ENCODE results near the gene GALC. TPM values are rescaled to one million over a fixed set of nuclear protein-coding genes. Genes with fewer than 3 reads are reported as not detected.

Gene GALC
- total and polyA plus RNA-seq, 9 of the 15 experiments (the other 6 are each of a cell fraction or from before 2014, with no cell fraction given), result 1.6 to 15.0 (median 7.3) TPM

DNA sequence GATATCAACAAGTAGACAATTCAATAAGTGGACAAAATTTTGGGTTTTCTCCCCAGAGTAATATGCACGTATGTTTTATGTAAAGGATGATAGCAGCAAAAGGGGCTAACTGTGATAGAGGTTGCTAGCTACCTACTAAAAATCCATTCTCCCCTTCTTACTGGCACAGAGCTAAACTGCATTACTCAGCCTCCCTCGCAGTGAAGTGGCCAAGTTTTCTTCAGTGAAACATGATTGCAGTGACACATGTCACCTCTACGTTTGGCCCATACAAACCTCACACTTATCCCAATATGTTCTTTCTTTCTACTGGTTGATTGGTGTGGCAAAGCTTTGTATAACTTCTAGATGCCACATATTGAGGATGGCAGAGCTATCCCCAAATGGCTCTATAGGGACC is 46.2 kb upstream of the GALC start (continued):
- TF ChIP-seq MAFG (tag; conservative IDR thresholded peaks at IDR 0.05) (no peak), ZBTB43 (CRISPR knock-in tag; IDR thresholded peaks at IDR 0.05) (no peak), CBX3 (IDR thresholded peaks at IDR 0.05; ENCODE audit: borderline replicate concordance in 1 of 2, low read length in 2 of 2) (no peak), ZNF551 (CRISPR knock-in tag; IDR thresholded peaks at IDR 0.05) (no peak), ETV6 (IDR thresholded peaks at IDR 0.05; ENCODE audit: borderline replicate concordance in 1 of 2, low read depth in 2 of 2, low read length in 1 of 2) (no peak), ETV6 (CRISPR knock-in tag; IDR thresholded peaks at IDR 0.05; ENCODE audit: borderline replicate concordance) (no peak)
- TF ChIP-seq, protein P1, sequence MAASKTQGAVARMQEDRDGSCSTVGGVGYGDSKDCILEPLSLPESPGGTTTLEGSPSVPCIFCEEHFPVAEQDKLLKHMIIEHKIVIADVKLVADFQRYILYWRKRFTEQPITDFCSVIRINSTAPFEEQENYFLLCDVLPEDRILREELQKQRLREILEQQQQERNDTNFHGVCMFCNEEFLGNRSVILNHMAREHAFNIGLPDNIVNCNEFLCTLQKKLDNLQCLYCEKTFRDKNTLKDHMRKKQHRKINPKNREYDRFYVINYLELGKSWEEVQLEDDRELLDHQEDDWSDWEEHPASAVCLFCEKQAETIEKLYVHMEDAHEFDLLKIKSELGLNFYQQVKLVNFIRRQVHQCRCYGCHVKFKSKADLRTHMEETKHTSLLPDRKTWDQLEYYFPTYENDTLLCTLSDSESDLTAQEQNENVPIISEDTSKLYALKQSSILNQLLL (CRISPR knock-in tag; IDR thresholded peaks at IDR 0.05; ENCODE audit: borderline replicate concordance), result no peak

DNA sequence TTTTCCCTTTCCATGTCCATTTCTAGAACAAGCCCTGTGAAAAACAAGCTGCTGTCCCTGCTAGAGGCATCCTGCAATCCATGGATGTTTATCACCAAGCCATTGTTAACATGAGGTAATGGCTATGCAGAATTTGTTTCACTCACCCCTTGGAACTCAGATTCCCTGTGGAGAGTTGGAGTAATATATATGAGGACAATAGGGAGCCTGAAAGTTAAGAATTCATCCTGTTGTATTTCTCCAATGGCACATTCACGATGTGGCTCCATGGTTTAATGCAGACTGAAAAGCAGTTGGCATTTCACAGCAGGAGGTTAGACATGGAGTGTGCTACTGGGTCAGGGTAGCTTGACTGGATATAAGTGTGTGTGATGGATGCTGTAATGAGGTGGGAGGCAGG is 44.3 kb upstream of the GALC start:
- Histone ChIP-seq H3K9ac (ENCODE audit: insufficient read depth in 1 of 2, low read depth in 2 of 2, low read length in 2 of 2) (no peak overlapping the region), H3K4me1 (replicated peaks in 1 of 2; ENCODE audit: control insufficient read depth in 2 of 2, insufficient read depth in 2 of 2, low read length in 2 of 2) (no peaks in the 10 kb centered on the region), H3K79me2 (ENCODE audit: control insufficient read depth, insufficient read depth, low read length) (no peaks in the 10 kb centered on the region), H3K27me3 (ENCODE audit: control insufficient read depth in 2 of 2, insufficient read depth in 2 of 2, low read length in 2 of 2) (peaks cover 0 to 3% of the 10 kb centered on the region in 2 experiments; a peak in 1 of 5 replicates), H3K36me3 (ENCODE audit: control insufficient read depth, insufficient read depth, low read length) (no peaks in the 10 kb centered on the region), H3K4me2 (ENCODE audit: insufficient read depth, low read length) (no peak overlapping the region), H2AFZ (ENCODE audit: low read depth, low read length) (no peak overlapping the region), H3K27ac (ENCODE audit: extremely low read depth, low read depth, low read length) (no peak overlapping the region), H3K9me3 (replicated peaks; ENCODE audit: control insufficient read depth, insufficient read depth, low read depth, low read length) (no peaks in the 10 kb centered on the region), H3K4me3 (no peak overlapping the region), H3K9me1 (ENCODE audit: control insufficient read depth, insufficient read depth, low read length) (no peaks in the 10 kb centered on the region), H4K20me1 (replicated peaks; ENCODE audit: control insufficient read depth, insufficient read depth, low read length) (no peaks in the 10 kb centered on the region)
- BruUV-seq (replicated peaks), result no TSS peak
- intact Hi-C loops (cut with micrococcal nuclease), result no loop called here
- CTCF ChIA-PET (ENCODE audit: low intra/inter-chr PET ratio), result no interaction called here
- no peak for FAIRE-seq
- WGBS (ENCODE audit: insufficient coverage, low coverage, missing lambda C conversion rate), result 0% methylated on average over 1 of the region's 1 CpG
- DNase-seq (ENCODE audit: extremely low read depth in 1 of 4, low spot score in 3 of 4), result no peak
- no peak for ATAC-seq
- POLR2A ChIA-PET, result interaction anchor here (0.6 kb wide), 1 partner anchor 213 kb away, joined by 4 read pairs; no protein-coding TSS in a partner anchor
- in situ Hi-C loops (cut with MboI), result no loop called here
- TF ChIP-seq ARHGAP35 (IDR thresholded peaks at IDR 0.05; ENCODE audit: partially characterized antibody) (no peak), ZKSCAN1 (IDR thresholded peaks at IDR 0.05; ENCODE audit: low read depth, low read length) (no peak), TEAD1 (CRISPR knock-in tag; IDR thresholded peaks at IDR 0.05) (no peak), ZNF24 (IDR thresholded peaks at IDR 0.05) (no peak), TRIM25 (IDR thresholded peaks at IDR 0.05; ENCODE audit: borderline replicate concordance) (no peak), FOXA3 (CRISPR knock-in tag; conservative IDR thresholded peaks at IDR 0.05 in 1 of 2, IDR thresholded peaks at IDR 0.05 in 1 of 2) (no peak), CREB5 (CRISPR knock-in tag; IDR thresholded peaks at IDR 0.05) (no peak), HDAC1 (IDR thresholded peaks at IDR 0.05) (no peak)
